HEK293 (cell line): ENCODE measurements around the gene CFAP97D2.

Experiments used
- CTCF ChIA-PET: fragments of 350-600 bp; formaldehyde crosslinking; extraction: SDS; loops from one replicate; lab custom pipeline; 2021; ENCODE audit warnings: antibody characterized with exemption; lab: Yijun Ruan, JAX
- POLR2A ChIA-PET: fragments of 300-600 bp; formaldehyde crosslinking; extraction: SDS; loops from one replicate; lab custom pipeline; 2020; ENCODE audit warnings: antibody characterized with exemption, inconsistent platforms; lab: Yijun Ruan, JAX
- H3K27ac ChIP-seq: fragments of 200-500 bp; sonication (Bioruptor generic); 2 replicates; pipeline ENCODE4 v1.5.1; 2014; ENCODE audit warnings: low read depth, low read length, control low read depth, inconsistent platforms; ENCODE audit errors: extremely low read depth
- H3K36me3 ChIP-seq, 2 experiments: fragments of 200-500 bp in 1 of 2; sonication (Bioruptor generic) in 1 of 2; 1 replicate in 1 of 2; 2 replicates in 1 of 2; pipeline ENCODE4 v1.5.1; 2014 to 2017; ENCODE audit warnings: inconsistent platforms in 2 of 2, low read length in 2 of 2; ENCODE audit not compliant: control insufficient read depth in 2 of 2, insufficient read depth in 1 of 2
- H3K4me1 ChIP-seq: fragments of 200-500 bp; sonication (Bioruptor generic); 2 replicates; pipeline ENCODE4 v1.5.1; 2014; ENCODE audit warnings: mild to moderate bottlenecking, low read length, inconsistent platforms; ENCODE audit not compliant: control insufficient read depth, insufficient read depth
- H3K4me3 ChIP-seq: 2 replicates; pipeline ENCODE4 v1.5.1; 2011; ENCODE audit warnings: low read depth, mild to moderate bottlenecking, control low read depth, low read length, moderate library complexity
- H3K9me3 ChIP-seq: fragments of 200-500 bp; sonication (Bioruptor generic); 2 replicates; pipeline ENCODE4 v1.5.1; 2014; ENCODE audit warnings: low read depth, low read length, inconsistent platforms; ENCODE audit not compliant: control insufficient read depth, insufficient read depth
- GLIS1 ChIP-seq: fragments of 450-650 bp; formaldehyde crosslinking; IDR thresholded peaks from 2 replicates; pipeline ENCODE4 v1.5.1; 2016; ENCODE audit warnings: missing biosample characterization, missing genetic modification characterization
- INSM2 ChIP-seq: fragments of 450-650 bp; formaldehyde crosslinking; IDR thresholded peaks from 2 replicates; pipeline ENCODE4 v1.5.1; 2016; ENCODE audit warnings: missing biosample characterization, missing genetic modification characterization
- KLF9 ChIP-seq: fragments of 450-650 bp; formaldehyde crosslinking; IDR thresholded peaks from 2 replicates; pipeline ENCODE4 v1.5.1; 2016; ENCODE audit warnings: missing biosample characterization, missing genetic modification characterization, low read depth
- RBAK ChIP-seq: fragments of 450-650 bp; formaldehyde crosslinking; IDR thresholded peaks from 2 replicates; pipeline ENCODE4 v1.5.1; 2016; ENCODE audit warnings: missing biosample characterization, missing genetic modification characterization
- ZBTB26 ChIP-seq: fragments of 450-650 bp; formaldehyde crosslinking; optimal IDR thresholded peaks from 2 replicates; pipeline ENCODE3; 2016; ENCODE audit warnings: missing biosample characterization, mild to moderate bottlenecking, missing genetic modification characterization
- ZBTB44 ChIP-seq: fragments of 450-650 bp; IDR thresholded peaks from 2 replicates; pipeline ENCODE4 v1.5.1; 2018; ENCODE audit warnings: missing biosample characterization, mild to moderate bottlenecking, missing genetic modification characterization
- ZBTB6 ChIP-seq: fragments of 450-650 bp; formaldehyde crosslinking; IDR thresholded peaks from 2 replicates; pipeline ENCODE4 v1.5.1; 2017; ENCODE audit warnings: missing biosample characterization, missing genetic modification characterization
- ZEB2 ChIP-seq: fragments of 450-650 bp; formaldehyde crosslinking; IDR thresholded peaks from 2 replicates; pipeline ENCODE4 v1.5.1; 2016; ENCODE audit warnings: missing biosample characterization, missing genetic modification characterization
- ZFHX2 ChIP-seq: fragments of 450-650 bp; formaldehyde crosslinking; conservative IDR thresholded peaks from 2 replicates; pipeline ENCODE4 v1.5.1; 2016; ENCODE audit warnings: missing biosample characterization, missing genetic modification characterization
- ZIC2 ChIP-seq: fragments of 450-650 bp; formaldehyde crosslinking; IDR thresholded peaks from 2 replicates; pipeline ENCODE4 v1.5.1; 2016; ENCODE audit warnings: missing biosample characterization, missing genetic modification characterization
- ZNF10 ChIP-seq: fragments of 450-650 bp; formaldehyde crosslinking; IDR thresholded peaks from 2 replicates; pipeline ENCODE4 v1.5.1; 2017; ENCODE audit warnings: missing biosample characterization, missing genetic modification characterization
- ZNF140 ChIP-seq: fragments of 450-650 bp; formaldehyde crosslinking; IDR thresholded peaks from 2 replicates; pipeline ENCODE4 v1.5.1; 2016; ENCODE audit warnings: missing biosample characterization, missing genetic modification characterization
- ZNF148 ChIP-seq: fragments of 450-650 bp; formaldehyde crosslinking; IDR thresholded peaks from 2 replicates; pipeline ENCODE4 v1.5.0; 2017; ENCODE audit warnings: missing biosample characterization, missing genetic modification characterization, borderline replicate concordance
- ZNF184 ChIP-seq: fragments of 450-650 bp; IDR thresholded peaks from 2 replicates; pipeline ENCODE4 v1.5.1; 2018; ENCODE audit warnings: missing biosample characterization, mild to moderate bottlenecking, missing genetic modification characterization
- ZNF404 ChIP-seq: fragments of 450-650 bp; formaldehyde crosslinking; IDR thresholded peaks from 2 replicates; pipeline ENCODE4 v1.5.1; 2017; ENCODE audit warnings: missing biosample characterization, missing genetic modification characterization
- ZNF521 ChIP-seq: fragments of 450-650 bp; formaldehyde crosslinking; IDR thresholded peaks from 2 replicates; pipeline ENCODE4 v1.5.1; 2017; ENCODE audit warnings: missing biosample characterization, mild to moderate bottlenecking, missing genetic modification characterization
- ZNF544 ChIP-seq: fragments of 450-650 bp; formaldehyde crosslinking; IDR thresholded peaks from 2 replicates; pipeline ENCODE4 v1.5.0; 2017; ENCODE audit warnings: missing biosample characterization, missing genetic modification characterization
- ZNF558 ChIP-seq: fragments of 450-650 bp; formaldehyde crosslinking; IDR thresholded peaks from 2 replicates; pipeline ENCODE4 v1.5.1; 2016; ENCODE audit warnings: missing biosample characterization, missing genetic modification characterization
- ZNF571 ChIP-seq: fragments of 450-650 bp; formaldehyde crosslinking; IDR thresholded peaks from 2 replicates; pipeline ENCODE4 v1.5.0; 2017; ENCODE audit warnings: missing biosample characterization, missing genetic modification characterization
- ZNF624 ChIP-seq: fragments of 450-650 bp; formaldehyde crosslinking; IDR thresholded peaks from 2 replicates; pipeline ENCODE4 v1.5.1; 2017; ENCODE audit warnings: missing biosample characterization, missing genetic modification characterization
- ZNF664 ChIP-seq: fragments of 450-650 bp; formaldehyde crosslinking; IDR thresholded peaks from 2 replicates; pipeline ENCODE4 v1.5.1; 2016; ENCODE audit warnings: missing biosample characterization, missing genetic modification characterization

Gene CFAP97D2

GRCh38 chr13:114129649-114130062 is 49.4 kb upstream of the CFAP97D2 start:
- H3K27ac ChIP-seq: no peak overlapping the region
- ChIA-PET POLR2A (no interaction called here), CTCF (no interaction called here)
- H3K4me1 ChIP-seq: no peaks in the 10 kb centered on the region
- no peaks in the 10 kb centered on the region for H3K9me3 ChIP-seq
- no peaks in the 10 kb centered on the region for H3K36me3 ChIP-seq
- H3K4me3 ChIP-seq: no peak overlapping the region
- TF ChIP-seq ZBTB6: no peak
- TF ChIP-seq ZEB2 (tag by site-specific recombination): no peak
- TF ChIP-seq ZNF148 (tag by site-specific recombination): no peak
- TF ChIP-seq ZNF571 (tag by site-specific recombination): no peak
- TF ChIP-seq ZFHX2 (tag by site-specific recombination): no peak
- no peak for TF ChIP-seq ZNF184
- TF ChIP-seq ZNF404 (tag by site-specific recombination): no peak
- no peak for TF ChIP-seq ZNF544 (tag by site-specific recombination)
- no peak for TF ChIP-seq ZNF10 (tag by site-specific recombination)
- no peak for TF ChIP-seq ZNF624
- TF ChIP-seq INSM2 (tag by site-specific recombination): no peak
- TF ChIP-seq RBAK: no peak
- no peak for TF ChIP-seq KLF9 (tag by site-specific recombination)
- no peak for TF ChIP-seq ZBTB44 (tag by site-specific recombination)
- no peak for TF ChIP-seq ZNF140 (tag by site-specific recombination)
- TF ChIP-seq ZNF521 (tag by site-specific recombination): no peak
- TF ChIP-seq GLIS1 (tag by site-specific recombination): no peak
- TF ChIP-seq ZNF664 (tag by site-specific recombination): no peak
- no peak for TF ChIP-seq ZNF558 (tag by site-specific recombination)

GRCh38 chr13:114130131-114130836 is 48.8 kb upstream of the CFAP97D2 start:
- Histone ChIP-seq H3K27ac (no peak overlapping the region), H3K4me3 (no peak overlapping the region), H3K36me3 (no peaks in the 10 kb centered on the region), H3K9me3 (no peaks in the 10 kb centered on the region), H3K4me1 (no peaks in the 10 kb centered on the region)
- TF ChIP-seq ZBTB26 (tag by site-specific recombination): no peak
- peak; percentile 77 for TF ChIP-seq ZIC2 (tag by site-specific recombination)
- peak; percentile 41; the same call in 1 of the 2 replicates for TF ChIP-seq ZFHX2 (tag by site-specific recombination)
- ChIA-PET CTCF (no interaction called here), POLR2A (interaction anchor here (0.9 kb wide), 1 partner anchor 12 kb away, joined by 3 read pairs; no protein-coding TSS in a partner anchor)
